MM.1S (cell line): ENCODE data around the gene DPM1.
A peak's percentile ranks its signal among the peaks of the same experiment; 100 is the strongest.

ENCODE experiments used
- DNase-seq: peaks from one replicate; pipeline ENCODE4 v3.0.0-alpha.2; 2015
- H2AFZ ChIP-seq: fragments of 300-600 bp; sonication (generic); 2 replicates; pipeline ENCODE4 v1.6.0; 2016; ENCODE audit warnings: antibody characterized with exemption, low read length
- H3F3A ChIP-seq: fragments of 300-600 bp; sonication (generic); 2 replicates; pipeline ENCODE4 v1.6.1; 2016; ENCODE audit warnings: mild to moderate bottlenecking, antibody characterized with exemption, low read length, moderate library complexity, mixed read lengths; ENCODE audit not compliant: insufficient read depth
- H3K27ac ChIP-seq: fragments of 300-600 bp; sonication (generic); 2 replicates; pipeline ENCODE4 v1.5.1; 2016; ENCODE audit warnings: mild to moderate bottlenecking, low read length
- H3K27me3 ChIP-seq: fragments of 300-600 bp; sonication (generic); replicated peaks from 2 replicates; pipeline ENCODE4 v1.6.0; 2016; ENCODE audit warnings: low read length; ENCODE audit not compliant: insufficient read depth
- H3K36me3 ChIP-seq: fragments of 300-600 bp; sonication (generic); replicated peaks from 2 replicates; pipeline ENCODE4 v1.6.1; 2016; ENCODE audit warnings: mild to moderate bottlenecking, low read length, mixed read lengths; ENCODE audit not compliant: insufficient read depth
- H3K4me1 ChIP-seq: fragments of 300-600 bp; sonication (generic); 2 replicates; pipeline ENCODE4 v1.6.1; 2016; ENCODE audit warnings: low read length, mixed read lengths
- H3K4me2 ChIP-seq: fragments of 300-600 bp; sonication (generic); 2 replicates; pipeline ENCODE4 v1.6.0; 2016; ENCODE audit warnings: low read depth, low read length
- H3K4me3 ChIP-seq: fragments of 300-600 bp; sonication (generic); 2 replicates; pipeline ENCODE4 v1.5.1; 2016; ENCODE audit warnings: low read length, mixed read lengths
- H3K79me2 ChIP-seq: fragments of 300-600 bp; sonication (generic); 2 replicates; pipeline ENCODE4 v1.6.1; 2016; ENCODE audit warnings: mixed run types, low read length, mixed read lengths
- H3K9ac ChIP-seq: fragments of 300-600 bp; sonication (generic); 2 replicates; pipeline ENCODE4 v1.6.1; 2016; ENCODE audit warnings: low read length, mixed read lengths
- H3K9me2 ChIP-seq: fragments of 300-600 bp; sonication (generic); replicated peaks from 2 replicates; pipeline ENCODE4 v1.6.1; 2016; ENCODE audit warnings: mild to moderate bottlenecking, low read length, mixed read lengths; ENCODE audit not compliant: insufficient read depth
- H3K9me3 ChIP-seq: fragments of 300-600 bp; sonication (generic); replicated peaks from 2 replicates; pipeline ENCODE4 v1.6.1; 2016; ENCODE audit warnings: mild to moderate bottlenecking, low read length, mixed read lengths; ENCODE audit not compliant: insufficient read depth
- H4K20me1 ChIP-seq: fragments of 300-600 bp; sonication (generic); 2 replicates; pipeline ENCODE4 v1.6.1; 2016; ENCODE audit warnings: mild to moderate bottlenecking, low read length, moderate library complexity, mixed read lengths; ENCODE audit not compliant: insufficient read depth
- CTCF ChIP-seq: fragments of 300-600 bp; sonication (generic); IDR thresholded peaks from 2 replicates; pipeline ENCODE4 v1.5.1; 2016; ENCODE audit warnings: antibody characterized with exemption, low read length, mixed read lengths
- EZH2 ChIP-seq: fragments of 300-600 bp; sonication (generic); optimal IDR thresholded peaks from 2 replicates; pipeline ENCODE3; 2017; ENCODE audit warnings: low read depth, mild to moderate bottlenecking, antibody characterized with exemption, low read length, mixed read lengths
- EZH2phosphoT487 ChIP-seq: fragments of 300-600 bp; sonication (generic); IDR thresholded peaks from 2 replicates; pipeline ENCODE4 v1.6.1; 2018; ENCODE audit warnings: antibody characterized with exemption, low read length

DPM1 gene

GRCh38 chr20:50969435-50969834, 11.1 kb upstream of the DPM1 start:
- H3K9me3 ChIP-seq, result no peaks in the 10 kb centered on the region
- TF ChIP-seq EZH2phosphoT487, result no peak
- H4K20me1 ChIP-seq, result no peaks in the 10 kb centered on the region
- no peaks in the 10 kb centered on the region for H3K9me2 ChIP-seq
- DNase-seq, result no peak
- no peak overlapping the region for H3K27ac ChIP-seq
- no peak overlapping the region for H2AFZ ChIP-seq
- no peaks in the 10 kb centered on the region for H3K4me1 ChIP-seq
- H3K27me3 ChIP-seq, result no peaks in the 10 kb centered on the region; the same call in 1 of the 2 replicates
- H3K4me3 ChIP-seq, result no peak overlapping the region
- H3F3A ChIP-seq, result no peaks in the 10 kb centered on the region
- H3K4me2 ChIP-seq, result no peak overlapping the region
- H3K36me3 ChIP-seq, result no peaks in the 10 kb centered on the region
- no peak overlapping the region for H3K9ac ChIP-seq
- H3K79me2 ChIP-seq, result no peaks in the 10 kb centered on the region

GRCh38 chr20:50968289-50968688, 10.0 kb upstream of the DPM1 start:
- Histone ChIP-seq H3K4me1 (no peaks in the 10 kb centered on the region), H3K27ac (no peak overlapping the region)
- TF ChIP-seq EZH2phosphoT487 (no peak), CTCF (no peak), EZH2 (no peak)

DNA sequence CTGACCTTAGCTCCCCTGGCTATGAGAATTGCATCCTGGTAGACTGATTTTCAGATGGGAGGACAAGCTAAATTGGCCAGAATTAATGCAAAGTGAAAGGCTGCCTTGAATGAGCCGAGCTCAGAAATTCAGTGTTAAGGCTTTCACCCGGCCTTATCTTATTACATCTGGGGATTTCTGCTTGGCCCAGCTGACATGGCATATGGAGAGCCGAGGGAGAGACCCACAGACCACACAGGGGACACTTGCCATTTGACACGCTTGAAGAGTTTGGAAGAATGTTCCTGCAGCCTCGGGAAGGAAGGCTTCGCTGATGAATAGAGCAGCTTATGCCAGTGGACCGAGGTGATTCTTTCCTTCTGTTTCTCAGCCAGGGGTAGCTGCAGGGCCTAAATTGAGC, 9.3 kb upstream of the DPM1 start:
- Histone ChIP-seq H3K36me3 (no peaks in the 10 kb centered on the region), H2AFZ (no peak overlapping the region), H3K79me2 (no peaks in the 10 kb centered on the region), H4K20me1 (no peaks in the 10 kb centered on the region), H3K4me3 (no peak overlapping the region), H3K27me3 (no peaks in the 10 kb centered on the region; the same call in 1 of the 2 replicates), H3F3A (no peaks in the 10 kb centered on the region), H3K27ac (no peak overlapping the region), H3K4me1 (no peaks in the 10 kb centered on the region), H3K9ac (no peak overlapping the region), H3K9me3 (no peaks in the 10 kb centered on the region), H3K9me2 (no peaks in the 10 kb centered on the region), H3K4me2 (no peak overlapping the region)
- no peak for DNase-seq
- TF ChIP-seq EZH2phosphoT487 (no peak), CTCF (no peak), EZH2 (no peak)

More at GRCh38 chr20:50968289-50968688, 10.0 kb upstream of the DPM1 start:
- Histone ChIP-seq H3K36me3 (no peaks in the 10 kb centered on the region), H3F3A (no peaks in the 10 kb centered on the region), H2AFZ (no peak overlapping the region), H3K27me3 (no peaks in the 10 kb centered on the region; the same call in 1 of the 2 replicates), H4K20me1 (no peaks in the 10 kb centered on the region), H3K4me2 (no peak overlapping the region), H3K79me2 (no peaks in the 10 kb centered on the region), H3K9me2 (no peaks in the 10 kb centered on the region), H3K9me3 (no peaks in the 10 kb centered on the region), H3K4me3 (no peak overlapping the region), H3K9ac (no peak overlapping the region)
- DNase-seq, result no peak

- no peak overlapping the region; the same call in 1 of the 2 replicates for H3K9ac ChIP-seq
- H4K20me1 ChIP-seq, result peaks cover 7% of the 10 kb centered on the region; the same call in 1 of the 2 replicates
- H3K4me3 ChIP-seq, result peak overlapping the region; percentile 81
- peak overlapping the region; percentile 93 for H3K4me2 ChIP-seq
- H3K27ac ChIP-seq, result no peak overlapping the region
- peaks cover 70% of the 10 kb centered on the region for H3K79me2 ChIP-seq
- H3K4me1 ChIP-seq, result peaks cover 29% of the 10 kb centered on the region
- DNase-seq, result no peak
- H3K27me3 ChIP-seq, result no peaks in the 10 kb centered on the region
- 0 out of 2 replicates have a peak, but pooled peaks cover 2% of the 10 kb centered on the region for H3K36me3 ChIP-seq
- H3F3A ChIP-seq, result peaks cover 2% of the 10 kb centered on the region; the same call in 1 of the 2 replicates
- no peaks in the 10 kb centered on the region for H3K9me2 ChIP-seq
- no peaks in the 10 kb centered on the region for H3K9me3 ChIP-seq
- no peak for TF ChIP-seq CTCF
- no peak overlapping the region for H2AFZ ChIP-seq
Measured at GRCh38 chr20:50959543-50960126, 1.3 kb upstream of the DPM1 start.
